Umbilical cord (tissue), 2 donors: ENCODE measurements around the gene SLC4A1. TPM values are rescaled to one million over a fixed set of nuclear protein-coding genes. Genes with fewer than 3 reads are reported as not detected.
A peak's percentile ranks its signal among the peaks of the same experiment; 100 is the strongest.

Experiments
- DNase-seq: peaks from one replicate; pipeline ENCODE4 v3.0.0-alpha.2; 2015; ENCODE audit warnings: low spot score
- total RNA-seq: library from RNA; depleted of rRNA; stranded (reverse); fragments of >200 nt; gene quantifications from one replicate; pipeline ENCODE4 v1.2.3, GENCODE V29; 2014; ENCODE audit warnings: low replicate concordance; ENCODE audit not compliant: insufficient read depth

The SLC4A1 gene
- total RNA-seq, 1 donor from 2014 or later = 34.4 TPM

- DNase-seq = no peak
These were observed 16.1 kb upstream of the SLC4A1 start for GRCh38 chr17:44284024-44284400.

DNA sequence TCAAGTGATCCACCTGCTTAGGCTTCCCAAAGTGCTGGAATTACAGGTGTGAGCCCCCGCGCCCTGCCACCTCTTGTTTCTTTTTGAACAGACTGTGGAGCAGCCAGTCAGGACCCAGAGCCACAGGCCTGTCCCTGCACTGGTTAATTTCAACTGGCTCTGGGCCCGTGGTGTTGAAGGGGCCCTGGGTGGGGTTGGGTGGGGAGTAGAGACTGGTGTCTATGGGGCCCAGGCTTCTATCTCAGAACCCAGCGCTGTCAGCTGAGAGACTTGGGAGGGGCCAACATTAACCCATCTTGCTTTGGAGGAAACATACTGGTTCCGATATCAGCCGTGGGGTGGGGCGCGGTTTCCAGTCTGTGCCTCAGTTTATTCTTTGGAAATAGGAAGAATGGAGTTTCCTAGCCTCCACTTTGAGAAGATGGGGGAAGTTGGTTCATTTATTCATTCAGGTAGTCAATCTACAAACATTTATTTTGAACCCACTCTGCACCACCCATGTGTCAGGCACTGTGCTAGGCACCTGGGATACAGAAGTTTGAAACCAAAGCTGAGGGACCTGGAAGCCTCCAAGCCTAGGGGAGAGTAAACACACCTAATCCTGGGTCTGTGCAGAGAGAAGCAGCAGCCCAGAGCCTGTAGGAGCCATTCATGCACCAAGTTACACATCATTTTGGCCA, 15.5 kb upstream of the SLC4A1 start:
- no peak for DNase-seq

DNA sequence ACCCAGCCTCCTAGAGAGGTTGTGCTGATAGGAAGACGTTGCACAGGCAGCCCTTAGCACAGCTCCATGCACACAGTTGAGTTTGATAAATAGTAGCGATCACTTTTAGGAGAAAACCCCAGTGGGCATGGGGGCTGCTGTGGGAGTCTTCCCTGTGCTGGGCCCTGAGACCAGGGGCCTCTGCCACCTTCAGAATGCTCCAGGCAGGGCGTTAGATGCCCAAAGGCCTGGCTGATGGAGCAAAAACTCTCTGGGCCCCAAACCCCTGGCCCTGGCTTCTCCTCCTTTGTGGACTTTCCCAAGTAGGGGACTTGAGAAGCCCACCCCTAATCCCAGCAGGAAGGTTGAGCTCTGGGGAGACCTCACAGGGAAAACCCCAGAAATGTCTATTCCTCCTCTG, 14.3 kb upstream of the SLC4A1 start:
- no peak for DNase-seq

- no peak for DNase-seq
These were observed 13.6 kb upstream of the SLC4A1 start for GRCh38 chr17:44281570-44281969.

DNA sequence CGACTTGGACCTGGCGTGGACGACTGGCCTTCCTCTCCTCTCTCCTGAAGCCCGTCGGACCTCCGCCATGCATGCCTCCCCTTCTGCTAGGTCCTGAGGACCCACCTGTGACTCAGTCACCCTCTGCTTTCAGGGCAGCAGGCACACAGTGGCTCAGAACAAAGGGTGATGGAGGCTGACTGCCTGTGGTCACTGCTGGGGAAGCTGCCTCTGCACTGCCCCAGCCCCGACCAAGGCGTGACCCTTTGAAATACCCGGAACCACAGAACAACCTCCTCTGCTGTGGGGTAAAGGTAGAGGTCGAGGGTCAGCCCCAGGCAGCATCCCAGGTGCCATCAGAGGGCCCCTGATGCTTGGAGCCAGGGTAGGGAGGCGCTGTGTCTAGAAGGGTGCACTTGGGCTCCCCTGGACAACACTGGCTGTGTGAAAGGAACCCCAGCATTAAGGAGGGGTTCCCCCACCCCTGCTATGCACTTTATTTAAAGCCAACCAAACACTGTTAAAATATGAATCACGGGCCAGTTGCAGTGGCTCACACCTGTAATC, 12.5 kb upstream of the SLC4A1 start:
- DNase-seq = no peak

DNA sequence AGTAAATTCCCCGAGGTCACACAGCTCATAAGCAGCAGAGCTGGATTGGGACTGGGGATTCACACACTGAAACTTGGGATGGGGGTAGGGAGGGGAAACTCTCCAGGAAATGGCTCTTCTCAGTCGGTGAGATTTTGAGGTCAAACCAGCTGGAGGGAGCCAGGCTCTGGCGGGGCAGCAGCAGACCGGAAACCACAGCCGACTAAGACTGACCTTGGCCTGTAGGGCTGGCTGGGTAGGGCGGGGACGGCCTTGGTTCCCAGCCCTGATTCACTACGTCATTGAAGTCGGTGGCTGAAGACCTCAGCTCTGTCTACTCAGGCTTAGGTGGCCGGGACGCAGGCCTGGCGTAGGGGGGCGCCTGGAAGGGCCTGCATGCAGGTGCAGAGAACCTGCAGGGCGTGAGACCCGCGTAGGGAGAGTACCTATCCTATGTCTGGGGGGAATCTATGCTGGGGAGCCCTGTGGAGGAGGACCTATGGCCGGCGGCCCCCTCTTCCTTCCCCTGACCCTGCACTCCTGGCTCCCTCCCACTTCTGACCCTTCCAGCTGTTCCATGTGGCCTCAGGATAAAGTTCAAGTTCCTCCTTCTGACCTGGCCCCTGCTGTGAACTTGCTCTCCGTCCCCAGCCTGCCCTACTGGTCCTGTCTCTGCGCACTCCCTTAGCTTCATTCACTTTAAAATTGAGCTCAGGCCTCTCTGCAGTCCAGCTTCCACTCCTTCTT, 11.9 kb upstream of the SLC4A1 start:
- peak; percentile 64 for DNase-seq

GRCh38 chr17:44279346-44279665, 11.4 kb upstream of the SLC4A1 start:
- DNase-seq = no peak

- DNase-seq = no peak
These were observed 10.0 kb upstream of the SLC4A1 start for GRCh38 chr17:44277976-44278375.

GRCh38 chr17:44273607-44274006, 5.7 kb upstream of the SLC4A1 start:
- no peak for DNase-seq

- no peak for DNase-seq
These were observed 5.0 kb upstream of the SLC4A1 start for GRCh38 chr17:44272954-44273353.

GRCh38 chr17:44272321-44272951, 4.5 kb upstream of the SLC4A1 start:
- no peak for DNase-seq

DNA sequence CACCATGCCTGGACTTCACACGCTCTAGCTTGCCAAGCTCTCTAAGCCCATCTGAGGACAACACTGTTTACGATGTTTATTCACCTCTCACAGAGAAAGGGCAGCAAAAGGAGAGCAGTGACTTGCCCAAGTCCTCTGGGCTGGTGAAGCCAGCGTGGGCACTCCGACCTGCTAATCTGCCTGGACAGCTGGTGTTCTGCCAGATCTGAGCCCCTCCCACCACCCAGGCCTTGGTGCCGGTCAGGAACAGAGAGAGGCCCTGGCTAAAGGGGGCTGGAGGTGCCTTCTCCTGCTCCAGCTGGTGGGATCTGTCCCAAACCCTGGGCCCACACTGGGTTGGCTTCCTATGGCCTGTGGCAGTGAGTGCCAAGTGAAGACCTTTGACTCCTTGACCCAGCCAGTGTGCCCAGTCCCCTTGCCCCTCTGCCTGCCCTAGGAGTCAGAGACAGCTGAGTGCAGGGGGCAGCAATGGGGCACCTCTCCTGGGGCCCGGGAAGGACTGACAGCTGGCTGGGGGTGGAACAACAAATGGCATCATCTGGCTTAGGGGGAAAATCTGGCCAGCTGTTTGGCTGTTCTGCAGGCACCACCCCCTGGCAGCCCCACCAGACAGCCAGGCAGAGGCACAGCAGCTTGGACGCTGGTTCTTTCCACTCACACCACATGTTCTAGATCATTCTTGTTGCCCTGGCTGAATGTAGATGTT, 1.8 kb upstream of the SLC4A1 start:
- DNase-seq = peak; percentile 27

GRCh38 chr17:44268709-44269534, 987 bp upstream of the SLC4A1 start:
- DNase-seq = no peak

DNA sequence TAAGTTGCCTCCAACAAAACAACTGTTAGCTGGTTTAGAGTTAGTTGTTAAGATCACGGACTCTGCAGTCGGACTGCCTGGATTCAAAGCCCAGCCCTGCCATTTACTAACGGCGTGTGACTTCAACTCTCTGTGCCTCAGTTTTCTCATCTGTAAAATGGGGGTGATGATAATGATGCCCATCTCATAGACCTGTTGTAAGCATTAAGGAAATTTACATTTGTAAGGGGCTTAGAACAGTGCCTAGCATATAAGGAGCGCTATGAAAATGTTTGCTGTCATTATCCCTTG, 825 bp downstream of the SLC4A1 start:
- DNase-seq = no peak

DNA sequence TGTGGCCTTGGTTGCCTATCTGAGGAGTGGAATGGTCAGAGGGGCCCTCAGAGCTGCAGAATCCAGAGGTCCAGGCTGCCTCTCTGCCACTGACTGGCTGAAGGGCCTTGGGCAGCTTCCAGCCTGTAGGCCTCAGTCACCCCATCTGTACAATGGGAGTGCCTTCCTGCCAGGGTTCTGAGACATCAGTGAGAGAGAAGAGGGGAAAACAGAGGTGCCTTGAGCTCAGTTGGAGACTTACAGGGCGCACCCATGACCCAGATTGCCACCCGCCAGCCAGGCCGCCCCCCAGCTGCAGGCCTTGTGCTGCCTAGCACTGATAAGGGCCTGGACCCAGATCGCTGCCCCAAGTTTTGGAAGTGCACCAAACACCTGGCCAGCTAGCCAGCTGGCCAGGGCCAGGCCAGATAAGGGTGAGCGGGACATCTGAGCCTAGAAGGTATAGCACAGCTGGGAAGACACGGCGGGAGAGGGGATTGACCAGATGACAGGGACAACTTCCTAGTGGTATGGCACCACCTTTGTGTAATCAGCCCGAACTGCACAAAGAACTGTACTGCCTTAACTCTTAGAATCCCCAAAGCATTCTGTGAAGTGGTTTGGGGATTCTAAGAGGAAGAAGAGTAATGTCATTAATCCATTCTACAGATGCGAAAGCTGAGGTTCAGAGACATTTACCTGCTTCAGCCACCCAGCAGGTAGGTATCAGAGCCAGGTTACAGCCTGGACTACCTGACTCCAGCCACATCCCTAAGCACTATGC, 1.4 kb downstream of the SLC4A1 start:
- DNase-seq = no peak

DNA sequence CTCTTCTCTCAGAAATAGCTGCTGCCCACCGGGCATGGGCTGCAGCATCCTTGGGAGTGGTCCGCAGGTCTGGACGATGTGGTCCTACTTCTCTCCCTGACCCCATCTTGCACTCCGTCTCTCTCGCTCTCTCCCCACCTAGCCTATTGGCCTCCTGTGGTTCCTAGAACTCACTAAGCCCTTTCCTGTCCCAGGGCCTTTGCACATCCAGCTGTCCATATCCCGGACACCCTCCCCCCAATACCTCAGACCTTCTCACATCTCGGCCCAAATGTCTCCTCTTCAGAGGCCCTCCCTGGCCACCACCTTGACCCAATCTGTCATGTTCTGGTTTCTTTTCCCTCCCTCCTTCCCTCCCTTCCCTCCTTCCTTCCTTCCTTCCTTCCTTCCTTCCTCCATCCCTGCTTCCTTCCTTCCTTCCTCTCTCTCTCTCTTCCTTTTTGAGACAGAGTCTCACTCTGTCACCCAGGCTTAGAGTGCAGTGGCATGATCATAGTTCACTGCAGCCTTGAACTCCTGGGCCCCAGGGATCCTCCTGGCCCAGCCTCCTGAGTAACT, 4.5 kb downstream of the SLC4A1 start:
- DNase-seq = no peak

- no peak for DNase-seq
These were observed 5.2 kb downstream of the SLC4A1 start for GRCh38 chr17:44262654-44263225.

GRCh38 chr17:44260296-44260695, 7.6 kb downstream of the SLC4A1 start:
- no peak for DNase-seq

DNA sequence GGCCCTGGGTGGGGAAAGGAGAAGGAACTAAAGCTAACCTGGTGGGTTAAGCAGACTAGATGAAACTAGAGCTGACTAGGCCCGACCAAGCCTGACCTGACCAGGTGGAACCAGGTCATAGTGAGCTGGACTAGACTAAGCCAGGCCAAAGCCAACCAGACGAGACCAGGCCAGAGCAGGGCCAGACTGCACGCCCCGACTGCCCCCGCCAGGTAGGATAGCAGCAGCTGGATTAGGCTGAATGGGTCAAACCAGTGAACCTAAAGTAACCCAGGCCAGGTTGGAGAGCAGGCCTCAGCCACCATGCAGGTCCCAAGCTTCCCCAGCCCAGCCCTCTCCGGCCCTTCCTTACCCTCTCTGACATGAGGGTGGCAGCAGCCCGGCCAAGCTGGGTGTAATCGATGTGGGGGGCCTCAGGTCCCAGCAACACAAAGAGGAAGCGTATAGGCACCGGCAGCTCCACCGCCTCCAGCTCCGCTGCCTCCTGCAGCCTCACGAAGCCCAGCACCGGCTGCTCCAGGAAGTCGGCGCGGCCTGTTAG, 9.1 kb downstream of the SLC4A1 start:
- DNase-seq = no peak
